NCI-H128 (cell line): ENCODE data around the gene STAG1.
"Not testable (repeated sequence)": the region's sequence is repeated elsewhere in the genome, so short reads cannot be mapped to it uniquely, and the experiment has no call there.

Experiments
- DNase-seq: peaks from one replicate; lab custom pipeline; 2025; ENCODE audit not compliant: unreplicated experiment; lab: John Stamatoyannopoulos, UW

STAG1 gene

GRCh38 chr3:136708333-136708985 is 43.7 kb downstream of the STAG1 start:
- no peak for DNase-seq

GRCh38 chr3:136703429-136703828 is 48.7 kb downstream of the STAG1 start:
- no peak for DNase-seq

GRCh38 chr3:136699271-136699828 is 52.8 kb downstream of the STAG1 start:
- no peak for DNase-seq

- no peak for DNase-seq
Observed at GRCh38 chr3:136698361-136698760, 53.8 kb downstream of the STAG1 start.

GRCh38 chr3:136696797-136697196 is 55.4 kb downstream of the STAG1 start:
- no peak for DNase-seq

- DNase-seq, result no peak
Observed at GRCh38 chr3:136694321-136694720, 57.9 kb downstream of the STAG1 start.

- DNase-seq, result no peak
Observed at GRCh38 chr3:136690599-136690998, 61.6 kb downstream of the STAG1 start.

- DNase-seq, result no peak
Observed at GRCh38 chr3:136685882-136686281, 66.3 kb downstream of the STAG1 start.

GRCh38 chr3:136682740-136683312 is 69.4 kb downstream of the STAG1 start:
- DNase-seq, result no peak

- DNase-seq, result no peak
Observed at GRCh38 chr3:136678981-136679380, 73.2 kb downstream of the STAG1 start.

- DNase-seq, result no peak
Observed at GRCh38 chr3:136676009-136676408, 76.2 kb downstream of the STAG1 start.

GRCh38 chr3:136675150-136675858 is 76.9 kb downstream of the STAG1 start:
- no peak for DNase-seq

- no peak for DNase-seq
Observed at GRCh38 chr3:136672457-136672856, 79.7 kb downstream of the STAG1 start.

GRCh38 chr3:136671921-136672320 is 80.3 kb downstream of the STAG1 start:
- DNase-seq, result no peak

- DNase-seq, result no peak
Observed at GRCh38 chr3:136670166-136670565, 82.0 kb downstream of the STAG1 start.

GRCh38 chr3:136667081-136667480 is 85.1 kb downstream of the STAG1 start:
- no peak for DNase-seq

GRCh38 chr3:136666301-136666700 is 85.9 kb downstream of the STAG1 start:
- not testable (repeated sequence) for DNase-seq

GRCh38 chr3:136664771-136665170 is 87.4 kb downstream of the STAG1 start:
- DNase-seq, result no peak

- no peak for DNase-seq
Observed at GRCh38 chr3:136661282-136661681, 90.9 kb downstream of the STAG1 start.

GRCh38 chr3:136658946-136659682 is 93.1 kb downstream of the STAG1 start:
- peak; percentile 55 for DNase-seq

- DNase-seq, result no peak
Observed at GRCh38 chr3:136657526-136657925, 94.7 kb downstream of the STAG1 start.
